Spinal cord (tissue), 10 donors: ENCODE results near the gene NRAS. TPM values are rescaled to one million over a fixed set of nuclear protein-coding genes. Genes with fewer than 3 reads are reported as not detected.

Source experiments
- DNase-seq, 6 donors: peaks; one replicate each; pipeline versions ENCODE4 v3.0.0 to v3.0.0-alpha.2; 2013 to 2015; ENCODE audit warnings: low spot score in 6 of 6, low read depth in 4 of 6
- H3K27ac ChIP-seq: one replicate; pipeline ENCODE4 v1.5.1; 2013; ENCODE audit warnings: low read depth, low read length, control low read depth
- H3K27me3 ChIP-seq: one replicate; pipeline ENCODE4 v1.6.1; 2013; ENCODE audit warnings: low read length; ENCODE audit not compliant: control insufficient read depth, insufficient read depth
- H3K36me3 ChIP-seq: one replicate; pipeline ENCODE4 v1.6.1; 2013; ENCODE audit warnings: low read length; ENCODE audit not compliant: control insufficient read depth, insufficient read depth
- H3K4me1 ChIP-seq: one replicate; pipeline ENCODE4 v1.6.1; 2013; ENCODE audit warnings: low read length; ENCODE audit not compliant: control insufficient read depth, insufficient read depth
- H3K4me3 ChIP-seq: one replicate; pipeline ENCODE4 v1.5.1; 2013; ENCODE audit warnings: low read depth, low read length, control low read depth
- H3K9me3 ChIP-seq: one replicate; pipeline ENCODE4 v1.6.1; 2013; ENCODE audit warnings: low read length; ENCODE audit not compliant: control insufficient read depth, insufficient read depth
- WGBS: methylation state at CpG from one replicate; pipeline ENCODE4 v1.1.5; 2013; ENCODE audit warnings: missing lambda C conversion rate; ENCODE audit not compliant: insufficient coverage; 5-methylcytosine and 5-hydroxymethylcytosine counted together
- polyA plus RNA-seq, 2 donors: library from polyadenylated mRNA; unstranded; fragments of 120-200 nt; gene quantifications; one replicate each; pipeline ENCODE4 v1.2.1, GENCODE V29; 2013; ENCODE audit not compliant: insufficient read length in 2 of 2
- total RNA-seq, 2 donors: library from RNA; depleted of rRNA in 1 of 2; stranded (reverse); fragments of 120-200 nt in 1 of 2; fragments of >200 nt in 1 of 2; gene quantifications; one replicate each; pipeline versions ENCODE4 v1.2.3 to v1.2.4, GENCODE V29; 2013 to 2014
- donor health status: healthy.

Gene NRAS
- total and polyA plus RNA-seq, 4 donors = 35.8 to 54.1 (median 50.3) TPM

- no peaks in the 10 kb centered on the region for H3K9me3 ChIP-seq
- no peak overlapping the region for H3K4me3 ChIP-seq
- WGBS = no CpG with 5 or more reads among the region's 1 CpG
- no peaks in the 10 kb centered on the region for H3K27me3 ChIP-seq
- no peak overlapping the region for H3K27ac ChIP-seq
- H3K4me1 ChIP-seq = no peaks in the 10 kb centered on the region
- H3K36me3 ChIP-seq = peaks cover 18% of the 10 kb centered on the region
- no peak for DNase-seq
These were observed 13.2 kb upstream of the NRAS start for GRCh38 chr1:114729782-114730181.

- peaks cover 24% of the 10 kb centered on the region for H3K36me3 ChIP-seq
- H3K4me1 ChIP-seq = no peaks in the 10 kb centered on the region
- no peaks in the 10 kb centered on the region for H3K27me3 ChIP-seq
- H3K27ac ChIP-seq = no peak overlapping the region
- no peak for DNase-seq
- no peaks in the 10 kb centered on the region for H3K9me3 ChIP-seq
- no peak overlapping the region for H3K4me3 ChIP-seq
- no CpG with 5 or more reads among the region's 2 CpGs for WGBS
These were observed 12.0 kb upstream of the NRAS start for GRCh38 chr1:114728553-114728952.

- no peak for DNase-seq
- H3K27ac ChIP-seq = no peak overlapping the region
- no peaks in the 10 kb centered on the region for H3K4me1 ChIP-seq
- no peak overlapping the region for H3K4me3 ChIP-seq
- no peaks in the 10 kb centered on the region for H3K27me3 ChIP-seq
- H3K36me3 ChIP-seq = peaks cover 40% of the 10 kb centered on the region
- 71% methylated on average over 1 of the region's 1 CpG for WGBS
- H3K9me3 ChIP-seq = no peaks in the 10 kb centered on the region
These were observed 8.7 kb upstream of the NRAS start for GRCh38 chr1:114725230-114725629.

- no peaks in the 10 kb centered on the region for H3K27me3 ChIP-seq
- no CpG with 5 or more reads among the region's 1 CpG for WGBS
- peaks cover 45% of the 10 kb centered on the region for H3K36me3 ChIP-seq
- H3K4me3 ChIP-seq = no peak overlapping the region
- DNase-seq = no peak
- H3K27ac ChIP-seq = no peak overlapping the region
- H3K4me1 ChIP-seq = no peaks in the 10 kb centered on the region
- H3K9me3 ChIP-seq = no peaks in the 10 kb centered on the region
These were observed 7.3 kb upstream of the NRAS start for GRCh38 chr1:114723915-114724314.

- Histone ChIP-seq H3K27me3 (no peaks in the 10 kb centered on the region), H3K27ac (no peak overlapping the region), H3K4me3 (no peak overlapping the region), H3K4me1 (no peaks in the 10 kb centered on the region), H3K36me3 (peaks cover 46% of the 10 kb centered on the region), H3K9me3 (no peaks in the 10 kb centered on the region)
- no CpG with 5 or more reads among the region's 1 CpG for WGBS
- DNase-seq = no peak
These were observed 6.9 kb upstream of the NRAS start for GRCh38 chr1:114723457-114723856.

- Histone ChIP-seq H3K27me3 (no peaks in the 10 kb centered on the region), H3K4me3 (no peak overlapping the region), H3K27ac (no peak overlapping the region), H3K36me3 (peaks cover 44% of the 10 kb centered on the region), H3K4me1 (no peaks in the 10 kb centered on the region), H3K9me3 (no peaks in the 10 kb centered on the region)
- WGBS = 95% methylated on average over 3 of the region's 4 CpGs
- no peak for DNase-seq
These were observed 3.9 kb upstream of the NRAS start for GRCh38 chr1:114720492-114720891.

- H3K36me3 ChIP-seq = peaks cover 38% of the 10 kb centered on the region
- no peaks in the 10 kb centered on the region for H3K9me3 ChIP-seq
- 95% methylated on average over 3 of the region's 3 CpGs for WGBS
- DNase-seq = no peak
- H3K27me3 ChIP-seq = no peaks in the 10 kb centered on the region
- no peak overlapping the region for H3K4me3 ChIP-seq
- H3K27ac ChIP-seq = no peak overlapping the region
- no peaks in the 10 kb centered on the region for H3K4me1 ChIP-seq
These were observed 2.8 kb upstream of the NRAS start for GRCh38 chr1:114719424-114719787.

- Histone ChIP-seq H3K9me3 (no peaks in the 10 kb centered on the region), H3K36me3 (peaks cover 38% of the 10 kb centered on the region), H3K4me3 (no peak overlapping the region), H3K4me1 (no peaks in the 10 kb centered on the region), H3K27ac (no peak overlapping the region), H3K27me3 (no peaks in the 10 kb centered on the region)
- no peak for DNase-seq
- 88% methylated on average over 10 of the region's 11 CpGs for WGBS
These were observed 2.3 kb upstream of the NRAS start for GRCh38 chr1:114718661-114719423.

- DNase-seq = no peak
- Histone ChIP-seq H3K9me3 (no peaks in the 10 kb centered on the region), H3K4me3 (peak overlapping the region; percentile 95), H3K27ac (peak overlapping the region; percentile 89), H3K4me1 (no peaks in the 10 kb centered on the region), H3K36me3 (peaks cover 27% of the 10 kb centered on the region), H3K27me3 (no peaks in the 10 kb centered on the region)
- 32% methylated on average over 4 of the region's 4 CpGs for WGBS
These were observed 643 bp downstream of the NRAS start for GRCh38 chr1:114715952-114716303.

GRCh38 chr1:114712977-114713376 is 3.6 kb downstream of the NRAS start:
- H3K27me3 ChIP-seq = no peaks in the 10 kb centered on the region
- H3K4me3 ChIP-seq = no peak overlapping the region
- no CpG with 5 or more reads among the region's 4 CpGs for WGBS
- no peak for DNase-seq
- H3K4me1 ChIP-seq = no peaks in the 10 kb centered on the region
- H3K27ac ChIP-seq = no peak overlapping the region
- peaks cover 23% of the 10 kb centered on the region for H3K36me3 ChIP-seq
- H3K9me3 ChIP-seq = no peaks in the 10 kb centered on the region
